DND-41 (cell line): ENCODE measurements around the gene FUZ.

ENCODE experiments used
- EZH2 ChIP-seq: IDR thresholded peaks from 3 replicates; pipeline ENCODE4 v1.6.1; 2012; ENCODE audit warnings: borderline replicate concordance, low read depth, mild to moderate bottlenecking, moderate library complexity, low read length, inconsistent platforms; ENCODE audit not compliant: severe bottlenecking
- TF ChIP-seq, protein P1 (sequence below): IDR thresholded peaks from 2 replicates; pipeline ENCODE4 v1.5.1; 2012; ENCODE audit warnings: borderline replicate concordance, low read length, moderate library complexity, mild to moderate bottlenecking; ENCODE audit not compliant: poor library complexity, severe bottlenecking; ENCODE audit errors: extremely low read depth

DNA sequence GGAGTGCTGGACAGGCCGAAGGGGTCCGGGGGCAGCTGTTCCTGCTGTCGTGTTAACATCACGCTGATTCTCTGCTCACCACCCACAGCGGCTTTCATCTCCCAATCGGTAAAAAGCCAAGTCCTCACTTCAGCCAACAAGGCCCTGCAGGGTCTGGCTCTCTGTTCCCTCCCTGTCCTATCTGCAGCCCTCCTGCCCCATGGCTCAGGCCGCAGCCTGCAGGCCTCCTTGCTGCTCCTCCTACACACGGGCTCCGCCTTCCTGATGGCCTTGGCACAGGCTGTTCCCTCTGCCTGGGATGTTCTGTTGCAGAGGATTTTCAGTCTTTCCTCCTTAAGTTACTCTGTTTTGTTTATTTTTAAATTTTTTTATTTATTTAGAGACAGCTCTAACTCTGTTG lies 22.2 kb downstream of the FUZ start:
- TF ChIP-seq, protein P1, sequence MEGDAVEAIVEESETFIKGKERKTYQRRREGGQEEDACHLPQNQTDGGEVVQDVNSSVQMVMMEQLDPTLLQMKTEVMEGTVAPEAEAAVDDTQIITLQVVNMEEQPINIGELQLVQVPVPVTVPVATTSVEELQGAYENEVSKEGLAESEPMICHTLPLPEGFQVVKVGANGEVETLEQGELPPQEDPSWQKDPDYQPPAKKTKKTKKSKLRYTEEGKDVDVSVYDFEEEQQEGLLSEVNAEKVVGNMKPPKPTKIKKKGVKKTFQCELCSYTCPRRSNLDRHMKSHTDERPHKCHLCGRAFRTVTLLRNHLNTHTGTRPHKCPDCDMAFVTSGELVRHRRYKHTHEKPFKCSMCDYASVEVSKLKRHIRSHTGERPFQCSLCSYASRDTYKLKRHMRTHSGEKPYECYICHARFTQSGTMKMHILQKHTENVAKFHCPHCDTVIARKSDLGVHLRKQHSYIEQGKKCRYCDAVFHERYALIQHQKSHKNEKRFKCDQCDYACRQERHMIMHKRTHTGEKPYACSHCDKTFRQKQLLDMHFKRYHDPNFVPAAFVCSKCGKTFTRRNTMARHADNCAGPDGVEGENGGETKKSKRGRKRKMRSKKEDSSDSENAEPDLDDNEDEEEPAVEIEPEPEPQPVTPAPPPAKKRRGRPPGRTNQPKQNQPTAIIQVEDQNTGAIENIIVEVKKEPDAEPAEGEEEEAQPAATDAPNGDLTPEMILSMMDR: no peak
- no peak for TF ChIP-seq EZH2
